ENCODE measurements around the gene MYO1F.
"Not testable (repeated sequence)": the region's sequence is repeated elsewhere in the genome, so short reads cannot be mapped to it uniquely, and the experiment has no call there.

The MYO1F gene

DNA sequence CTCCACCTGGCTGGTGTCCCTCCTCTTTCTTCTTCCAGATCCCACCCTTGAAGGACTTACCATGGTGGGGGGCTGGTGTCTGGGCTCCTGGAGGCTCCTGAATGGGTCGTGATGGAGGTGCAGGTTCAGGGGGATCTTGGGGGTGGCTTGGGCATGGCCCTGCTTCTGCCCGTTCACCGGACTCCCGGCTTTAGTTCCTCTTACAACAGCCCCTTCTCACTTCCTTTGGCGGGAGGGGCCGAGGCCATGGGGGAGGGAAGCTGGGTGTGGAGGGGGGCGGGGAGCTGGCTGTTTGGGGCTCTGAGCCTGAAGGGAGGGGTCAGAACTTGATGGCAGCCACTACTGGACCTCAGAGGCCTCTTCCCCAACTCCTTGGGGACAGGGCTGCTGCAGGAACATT is at the start of gene MYO1F:
Gene MYO1F (minus strand): TSS at position 196 of the 400 bp plus-strand sequence. CDS start 133 bp downstream, at position 63.
- no peak for DNase-seq (ENCODE audit: low read depth)

- no peak for DNase-seq (ENCODE audit: low read depth)
Observed at GRCh38 chr19:8626842-8627241, 49.6 kb upstream of the MYO1F start.

DNA sequence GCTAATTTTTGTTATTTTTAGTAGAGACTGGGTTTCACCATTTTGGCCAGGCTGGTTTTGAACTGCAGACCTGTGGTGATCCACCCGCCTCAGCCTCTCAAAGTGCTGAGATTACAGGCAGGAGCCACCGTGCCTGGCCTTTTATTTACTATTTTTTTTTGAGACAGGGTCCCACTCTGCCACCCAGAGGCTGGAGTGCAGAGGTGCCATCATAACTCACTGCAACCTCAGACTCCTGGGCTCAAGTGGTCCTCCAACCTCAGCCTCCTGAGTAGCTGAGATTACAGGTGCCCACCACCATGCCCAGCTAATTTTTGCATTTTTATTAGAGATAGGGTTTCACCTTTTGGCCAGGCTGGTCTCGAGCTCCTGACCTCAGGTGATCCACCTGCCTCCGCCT is 45.6 kb upstream of the MYO1F start:
- not testable (repeated sequence) for DNase-seq (ENCODE audit: low read depth)

DNA sequence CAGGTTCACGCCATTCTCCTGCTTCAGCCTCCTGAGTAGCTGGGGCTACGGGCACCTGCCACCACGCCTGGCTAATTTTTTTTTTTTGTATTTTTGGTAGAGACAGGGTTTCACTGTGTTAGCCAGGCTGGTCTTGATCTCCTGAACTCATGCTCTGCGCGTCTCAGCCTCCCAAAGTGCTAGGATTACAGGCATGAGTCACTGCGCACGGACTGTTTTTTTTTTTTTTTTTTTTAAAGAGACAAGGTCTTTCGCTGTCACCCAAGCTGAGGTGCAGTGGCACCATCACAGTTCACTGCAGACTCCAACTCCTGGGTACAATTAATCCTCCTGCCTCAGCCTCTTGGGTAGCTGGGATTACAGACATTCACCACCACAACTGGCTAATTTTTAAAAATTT is 41.5 kb upstream of the MYO1F start:
- no peak for DNase-seq (ENCODE audit: low read depth)

- no peak for DNase-seq (ENCODE audit: low read depth)
Observed at GRCh38 chr19:8617984-8618383, 40.7 kb upstream of the MYO1F start.

GRCh38 chr19:8617325-8617724 is 40.1 kb upstream of the MYO1F start:
- DNase-seq (ENCODE audit: low read depth) = not testable (repeated sequence)

DNA sequence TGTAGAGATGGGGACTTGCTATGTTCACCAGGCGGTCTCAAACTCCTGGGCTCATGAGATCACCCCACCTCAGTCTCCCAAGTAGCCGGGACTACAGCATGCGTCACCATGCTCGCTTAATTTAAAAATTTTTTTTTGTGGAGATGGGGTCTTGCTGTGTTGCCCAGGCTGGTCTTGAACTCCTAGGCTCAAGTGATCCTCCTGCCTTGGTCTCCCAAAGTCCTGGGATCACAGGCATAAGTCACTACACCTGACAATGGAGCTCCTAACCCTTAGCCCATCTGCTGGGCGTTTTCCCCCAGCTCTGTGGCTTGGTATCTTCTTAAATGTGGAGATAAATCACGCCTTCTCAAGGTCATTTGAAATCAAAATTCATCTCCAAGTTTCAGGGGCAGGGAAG is 39.6 kb upstream of the MYO1F start:
- DNase-seq (ENCODE audit: low read depth) = no peak

- peak; percentile 41 for DNase-seq (ENCODE audit: low read depth)
Observed at GRCh38 chr19:8615813-8616596, 38.8 kb upstream of the MYO1F start.

DNA sequence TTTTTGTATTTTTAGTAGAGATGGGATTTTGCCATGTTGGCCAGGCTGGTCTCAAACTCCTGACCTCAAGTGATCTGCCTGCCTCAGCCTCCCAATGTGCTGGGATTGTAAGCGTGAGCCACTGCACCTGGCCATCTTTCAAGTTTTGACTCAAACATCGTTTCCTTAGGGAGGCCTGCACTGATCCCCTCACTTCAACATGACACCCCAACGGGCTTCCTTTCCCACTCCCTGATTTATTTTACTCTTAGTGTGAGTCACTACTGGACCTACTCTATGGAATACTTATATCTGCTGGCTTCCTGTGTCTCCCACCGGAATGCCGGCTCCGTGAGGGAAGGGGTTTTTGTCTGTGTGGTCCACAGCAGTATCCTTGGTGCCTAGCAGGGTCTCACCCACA is 37.8 kb upstream of the MYO1F start:
- no peak for DNase-seq (ENCODE audit: low read depth)

- DNase-seq (ENCODE audit: low read depth) = no peak
Observed at GRCh38 chr19:8614455-8614854, 37.2 kb upstream of the MYO1F start.

DNA sequence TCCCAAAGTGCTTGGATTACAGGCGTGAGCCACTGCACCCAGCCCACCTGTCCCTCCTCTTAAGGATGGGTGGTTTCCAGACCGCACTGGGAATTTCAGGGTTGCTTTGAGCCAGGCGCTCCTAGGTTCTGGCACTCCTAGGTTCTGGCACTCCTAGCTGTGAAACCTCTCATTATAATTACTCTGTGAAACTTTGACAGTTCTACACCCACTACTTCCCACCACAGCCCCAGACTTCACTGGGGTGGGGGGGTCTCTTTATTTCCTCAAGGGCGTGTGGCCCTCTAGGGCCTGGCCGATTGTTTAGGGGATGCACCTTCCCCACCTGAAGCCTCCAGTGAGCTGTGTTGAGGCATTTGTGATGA is 35.5 kb upstream of the MYO1F start:
- DNase-seq (ENCODE audit: low read depth) = no peak

DNA sequence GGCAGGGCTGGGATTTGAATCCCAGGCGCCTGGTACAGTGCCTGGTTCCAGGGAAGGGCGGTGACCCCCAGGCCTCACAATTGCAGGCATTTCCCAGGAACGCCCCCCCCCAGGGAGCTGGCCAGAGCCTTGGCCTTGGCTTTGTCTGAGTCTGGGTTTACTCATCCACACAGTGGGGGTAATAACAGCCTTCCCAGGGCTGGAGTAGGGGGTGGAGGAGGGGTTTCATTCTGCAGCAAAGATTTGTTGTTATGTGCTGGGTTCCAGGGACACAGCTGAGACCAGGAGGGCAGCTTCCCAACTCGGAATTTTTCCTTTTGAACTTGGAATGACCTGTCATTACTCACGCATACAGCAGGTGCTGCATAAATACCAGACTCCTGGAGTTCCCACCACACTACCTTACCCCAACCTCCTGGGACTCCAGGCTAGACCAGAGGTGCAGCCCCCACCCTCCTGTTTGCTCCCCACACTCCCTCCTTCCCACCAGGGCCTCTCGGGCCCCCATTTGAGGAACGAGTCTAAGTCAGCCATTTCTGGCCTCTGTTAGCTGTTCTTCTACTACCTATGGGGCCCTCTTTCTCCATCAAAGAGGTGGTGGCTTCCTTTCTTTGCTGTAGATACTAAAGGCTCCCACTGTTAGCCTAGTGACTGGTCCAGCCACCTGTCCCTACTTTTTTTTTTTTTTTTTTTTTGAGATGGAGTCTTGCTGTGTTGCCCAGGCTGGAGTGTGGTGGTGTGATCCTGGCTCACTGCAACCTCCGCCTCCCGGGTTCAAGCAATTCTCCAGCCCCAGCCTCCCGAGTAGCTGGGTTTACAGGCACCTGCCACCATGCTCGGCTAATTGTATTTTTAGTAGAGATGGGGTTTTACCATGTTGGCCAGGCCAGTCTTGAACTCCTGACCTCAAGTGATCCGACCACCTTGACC is 34.9 kb upstream of the MYO1F start:
- no peak for DNase-seq (ENCODE audit: low read depth)

DNA sequence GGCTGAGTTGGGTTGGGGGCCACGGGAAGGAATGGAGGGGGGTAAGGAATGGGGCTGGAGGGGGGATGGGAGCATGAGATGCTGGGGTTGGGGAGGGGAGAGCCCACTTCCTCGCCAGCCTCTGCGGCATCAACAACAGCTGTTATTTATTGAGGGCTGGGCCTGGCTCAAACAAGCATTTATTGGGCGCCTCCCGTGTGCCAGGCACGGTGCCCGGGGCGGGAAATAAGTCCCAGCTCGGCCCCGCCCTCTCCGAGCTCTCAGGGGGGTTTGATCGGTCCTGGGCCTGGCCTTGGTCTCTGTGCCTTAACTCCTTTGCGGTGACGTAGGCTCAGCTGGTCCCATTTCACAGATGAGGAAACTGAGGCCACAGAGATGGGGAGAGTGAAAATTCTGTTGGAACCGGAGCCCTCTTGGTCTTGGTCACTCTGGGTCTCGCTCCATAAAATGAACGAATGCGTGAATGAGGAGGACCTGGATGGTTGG is 34.2 kb upstream of the MYO1F start:
- DNase-seq (ENCODE audit: low read depth) = no peak

DNA sequence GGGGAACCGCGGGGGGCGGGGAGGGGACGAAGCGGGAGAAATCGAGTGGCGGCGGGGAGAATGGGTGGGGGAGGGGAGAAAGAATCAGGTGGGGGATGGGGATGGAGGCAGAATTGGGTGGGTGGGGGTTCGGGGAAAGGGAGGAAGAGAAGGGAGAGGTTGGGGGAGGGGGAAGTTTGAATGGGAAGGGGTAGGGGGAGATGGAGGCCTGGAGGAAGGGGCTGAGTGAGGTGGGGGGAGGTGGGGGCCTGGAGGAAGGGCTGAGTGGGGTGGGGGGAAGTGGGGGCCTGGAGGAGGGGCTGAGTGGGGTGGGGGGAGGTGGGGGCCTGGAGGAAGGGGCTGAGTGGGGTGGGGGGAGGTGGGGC is 33.7 kb upstream of the MYO1F start:
- no peak for DNase-seq (ENCODE audit: low read depth)

GRCh38 chr19:8610041-8610935 is 33.0 kb upstream of the MYO1F start, which contains the start of gene ADAMTS10:
TSS of gene ADAMTS10 (minus strand) at chr19:8610715. CDS start at chr19:8605710, 5,005 bp downstream.
- DNase-seq (ENCODE audit: low read depth) = no peak

- DNase-seq (ENCODE audit: low read depth) = no peak
Observed at GRCh38 chr19:8609279-8610040, 32.2 kb upstream of the MYO1F start.

DNA sequence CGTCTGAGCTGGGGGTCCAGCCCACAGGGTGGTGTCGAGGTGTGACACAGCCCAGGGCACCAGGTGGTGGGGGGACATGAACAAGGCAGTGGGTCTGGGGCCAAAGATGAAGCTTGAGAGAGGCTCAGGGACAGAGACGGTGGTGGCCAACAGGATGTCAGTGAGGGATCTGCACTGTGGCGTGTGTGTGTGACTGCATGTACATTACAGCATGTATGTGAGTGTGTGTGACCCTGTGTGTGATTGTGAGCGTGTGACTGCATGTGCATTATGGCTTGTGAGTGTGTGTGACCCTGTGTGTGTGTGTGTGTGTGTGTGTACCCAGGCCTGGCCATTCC is 31.7 kb upstream of the MYO1F start:
- no peak for DNase-seq (ENCODE audit: low read depth)

GRCh38 chr19:8607386-8607785 is 30.1 kb upstream of the MYO1F start:
- no peak for DNase-seq (ENCODE audit: low read depth)

GRCh38 chr19:8605514-8605913 is 28.3 kb upstream of the MYO1F start:
- no peak for DNase-seq (ENCODE audit: low read depth)

- DNase-seq (ENCODE audit: low read depth) = no peak
Observed at GRCh38 chr19:8601796-8602195, 24.6 kb upstream of the MYO1F start.

DNA sequence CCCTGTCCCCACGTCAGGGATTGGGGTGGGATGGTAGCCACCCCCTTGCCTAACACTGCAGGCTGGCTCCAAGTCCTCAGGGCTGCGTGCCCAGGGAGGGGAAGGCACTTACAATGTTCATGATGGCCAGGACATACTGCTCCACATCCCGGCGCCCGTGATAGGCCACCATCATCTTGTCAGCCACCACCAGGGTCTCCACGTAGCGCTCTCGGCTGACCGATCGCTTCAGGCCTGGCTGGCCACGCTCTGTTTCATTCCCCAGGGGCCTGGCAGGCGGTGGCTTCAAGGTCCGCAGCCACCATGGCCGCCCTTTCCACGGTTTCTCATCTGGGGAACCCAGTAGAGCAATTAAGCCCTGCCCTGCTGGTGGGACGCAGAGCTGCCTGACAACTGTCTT is 23.6 kb upstream of the MYO1F start:
- DNase-seq (ENCODE audit: low read depth) = no peak

Measured in activated T-cell treated with anti-CD3 and anti-CD28 coated beads for 24 hours (primary cell).